Right atrium auricular region (tissue), 2 donors: ENCODE measurements around the gene METTL22. TPM values are rescaled to one million over a fixed set of nuclear protein-coding genes. Genes with fewer than 3 reads are reported as not detected.
A peak's percentile ranks its signal among the peaks of the same experiment; 100 is the strongest.

ENCODE experiments used
- DNase-seq: peaks from one replicate; pipeline ENCODE4 v3.0.0-alpha.2; 2019; ENCODE audit warnings: low spot score
- H3K27ac ChIP-seq, 2 donors: fragments of 200-600 bp; sonication (generic); 1 replicate in 1 of 2; 2 replicates in 1 of 2; pipeline ENCODE4 v1.5.1; 2016 to 2019
- H3K27me3 ChIP-seq, 2 donors: fragments of 200-600 bp; sonication (generic); one replicate each; pipeline versions ENCODE4 v1.5.1 to v1.6.0; 2017 to 2019
- H3K36me3 ChIP-seq: fragments of 200-600 bp; sonication (generic); one replicate; pipeline ENCODE4 v1.5.1; 2016
- H3K4me1 ChIP-seq, 2 donors: fragments of 200-600 bp; sonication (generic); one replicate each; pipeline versions ENCODE4 v1.5.1 to v1.6.0; 2017 to 2019
- H3K4me3 ChIP-seq, 2 donors: fragments of 200-600 bp; sonication (generic); 1 replicate in 1 of 2; 2 replicates in 1 of 2; pipeline ENCODE4 v1.5.1; 2017 to 2019; ENCODE audit warnings: mild to moderate bottlenecking in 1 of 2, moderate library complexity in 1 of 2
- H3K9me3 ChIP-seq, 2 donors: fragments of 200-600 bp; sonication (generic); one replicate each; pipeline ENCODE4 v1.5.1; 2019
- CTCF ChIP-seq, 2 donors: fragments of 200-600 bp; sonication (generic); IDR thresholded peaks; one replicate each; pipeline ENCODE4 v1.5.1; 2019; ENCODE audit warnings: antibody characterized with exemption in 2 of 2
- total RNA-seq, 2 donors: library from RNA; depleted of rRNA; stranded (reverse); fragments of >200 nt; gene quantifications; one replicate each; pipeline ENCODE4 v1.1.0, GENCODE V29; 2016

METTL22 gene
- total RNA-seq, 2 donors from 2014 or later, result 10.0 to 24.3 TPM

GRCh38 chr16:8669481-8669880, 48.0 kb downstream of the METTL22 start:
- peaks cover 17% of the 10 kb centered on the region for H3K36me3 ChIP-seq
- no peaks in the 10 kb centered on the region for H3K9me3 ChIP-seq
- no peak overlapping the region for H3K27ac ChIP-seq
- H3K4me1 ChIP-seq, result peaks cover 0 to 5% of the 10 kb centered on the region in 2 donors
- DNase-seq, result no peak
- H3K27me3 ChIP-seq, result no peaks in the 10 kb centered on the region
- H3K4me3 ChIP-seq, result no peak overlapping the region
- TF ChIP-seq CTCF (IDR thresholded peaks at IDR 0.05), result no peak

GRCh38 chr16:8670014-8670560, 48.6 kb downstream of the METTL22 start:
- Histone ChIP-seq H3K27me3 (no peaks in the 10 kb centered on the region), H3K4me1 (peaks cover 0 to 11% of the 10 kb centered on the region in 2 donors), H3K9me3 (no peaks in the 10 kb centered on the region), H3K4me3 (no peak overlapping the region), H3K36me3 (peaks cover 11% of the 10 kb centered on the region), H3K27ac (no peak overlapping the region)
- no peak for DNase-seq
- TF ChIP-seq CTCF (IDR thresholded peaks at IDR 0.05), result no peak

GRCh38 chr16:8673611-8674412, 52.3 kb downstream of the METTL22 start:
- no peaks in the 10 kb centered on the region for H3K36me3 ChIP-seq
- H3K9me3 ChIP-seq, result no peaks in the 10 kb centered on the region
- DNase-seq, result no peak
- no peaks in the 10 kb centered on the region for H3K27me3 ChIP-seq
- peak overlapping the region; percentile 57 to 70 for H3K4me3 ChIP-seq
- H3K27ac ChIP-seq, result no peak overlapping the region
- H3K4me1 ChIP-seq, result peaks cover 0 to 19% of the 10 kb centered on the region in 2 donors
- no peak for TF ChIP-seq CTCF (IDR thresholded peaks at IDR 0.05)

GRCh38 chr16:8674413-8675022, 53.0 kb downstream of the METTL22 start, which contains the start of gene ABAT:
Gene ABAT (plus strand): TSS chr16:8674617. CDS start chr16:8735740, 61,123 bp downstream.
- no peaks in the 10 kb centered on the region for H3K36me3 ChIP-seq

More at GRCh38 chr16:8674413-8675022, 53.0 kb downstream of the METTL22 start, which contains the start of gene ABAT:
- peak within 1 kb of the TSS; percentile 57 to 70 for H3K4me3 ChIP-seq
- no peaks in the 10 kb centered on the region for H3K9me3 ChIP-seq
- no peak for TF ChIP-seq CTCF (IDR thresholded peaks at IDR 0.05)
- peak; percentile 91 for DNase-seq
- peak within 1 kb of the TSS in 1 of 2 donors; percentile 40 for H3K27ac ChIP-seq
- H3K27me3 ChIP-seq, result no peaks in the 10 kb centered on the region
- H3K4me1 ChIP-seq, result peaks cover 0 to 19% of the 10 kb centered on the region in 2 donors
